ENCODE results near the gene FLII.

The FLII gene

GRCh38 chr17:18231164-18231563 is 27.4 kb downstream of the FLII start:
- TF ChIP-seq CTCF (IDR thresholded peaks at IDR 0.05; ENCODE audit: insufficient read depth, low read length, poor library complexity, severe bottlenecking): no peak

GRCh38 chr17:18230288-18231141 is 28.0 kb downstream of the FLII start:
- Histone ChIP-seq H3K4me3 (replicated peaks; ENCODE audit: low read depth, low read length) (no peak overlapping the region), H3K27me3 (replicated peaks; ENCODE audit: control insufficient read depth, insufficient read depth, low read length) (no peaks in the 10 kb centered on the region), H3K36me3 (ENCODE audit: control insufficient read depth, insufficient read depth, low read length) (no peaks in the 10 kb centered on the region)
- TF ChIP-seq CTCF (IDR thresholded peaks at IDR 0.05; ENCODE audit: insufficient read depth, low read length, poor library complexity, severe bottlenecking): no peak
- no peak for DNase-seq (ENCODE audit: extremely low read depth, insufficient read length)

More at GRCh38 chr17:18231164-18231563, 27.4 kb downstream of the FLII start:
- H3K36me3 ChIP-seq (ENCODE audit: control insufficient read depth, insufficient read depth, low read length): no peaks in the 10 kb centered on the region
- no peak for DNase-seq (ENCODE audit: extremely low read depth, insufficient read length)
- no peaks in the 10 kb centered on the region for H3K27me3 ChIP-seq (replicated peaks; ENCODE audit: control insufficient read depth, insufficient read depth, low read length)
- no peak overlapping the region for H3K4me3 ChIP-seq (replicated peaks; ENCODE audit: low read depth, low read length)

GRCh38 chr17:18229771-18230170 is 28.8 kb downstream of the FLII start:
- no peak for DNase-seq (ENCODE audit: extremely low read depth, insufficient read length)
- TF ChIP-seq CTCF (IDR thresholded peaks at IDR 0.05; ENCODE audit: insufficient read depth, low read length, poor library complexity, severe bottlenecking): no peak
- Histone ChIP-seq H3K27me3 (replicated peaks; ENCODE audit: control insufficient read depth, insufficient read depth, low read length) (no peaks in the 10 kb centered on the region), H3K36me3 (ENCODE audit: control insufficient read depth, insufficient read depth, low read length) (no peaks in the 10 kb centered on the region), H3K4me3 (replicated peaks; ENCODE audit: low read depth, low read length) (no peak overlapping the region)

- no peaks in the 10 kb centered on the region for H3K27me3 ChIP-seq (replicated peaks; ENCODE audit: control insufficient read depth, insufficient read depth, low read length)
- no peak overlapping the region for H3K4me3 ChIP-seq (replicated peaks; ENCODE audit: low read depth, low read length)
- TF ChIP-seq CTCF (IDR thresholded peaks at IDR 0.05; ENCODE audit: insufficient read depth, low read length, poor library complexity, severe bottlenecking): no peak
- no peak for DNase-seq (ENCODE audit: extremely low read depth, insufficient read length)
- H3K36me3 ChIP-seq (ENCODE audit: control insufficient read depth, insufficient read depth, low read length): no peaks in the 10 kb centered on the region
Observed at GRCh38 chr17:18229254-18229653, 29.3 kb downstream of the FLII start.

GRCh38 chr17:18228176-18228682 is 30.3 kb downstream of the FLII start:
- Histone ChIP-seq H3K36me3 (ENCODE audit: control insufficient read depth, insufficient read depth, low read length) (no peaks in the 10 kb centered on the region), H3K4me3 (replicated peaks; ENCODE audit: low read depth, low read length) (no peak overlapping the region), H3K27me3 (replicated peaks; ENCODE audit: control insufficient read depth, insufficient read depth, low read length) (no peaks in the 10 kb centered on the region)
- TF ChIP-seq CTCF (IDR thresholded peaks at IDR 0.05; ENCODE audit: insufficient read depth, low read length, poor library complexity, severe bottlenecking): no peak
- no peak for DNase-seq (ENCODE audit: extremely low read depth, insufficient read length)

Measured in GM06990 (cell line).